NCI-H82 treated with DMSO at 0.1 percent for 48 hours (cell line): ENCODE measurements around the gene PLP2.
A peak's percentile ranks its signal among the peaks of the same experiment; 100 is the strongest.

Experiments
- DNase-seq: peaks from one replicate; lab custom pipeline; 2025; ENCODE audit not compliant: unreplicated experiment; lab: John Stamatoyannopoulos, UW

The PLP2 gene

GRCh38 chrX:49208399-49208798 lies 36.7 kb downstream of the PLP2 start:
- no peak for DNase-seq

- peak; percentile 58 for DNase-seq
These were observed 37.9 kb downstream of the PLP2 start for GRCh38 chrX:49209434-49210251.

- no peak for DNase-seq
These were observed 38.7 kb downstream of the PLP2 start for GRCh38 chrX:49210406-49210805.

GRCh38 chrX:49211074-49211473 lies 39.4 kb downstream of the PLP2 start:
- no peak for DNase-seq

- no peak for DNase-seq
These were observed 40.5 kb downstream of the PLP2 start for GRCh38 chrX:49212209-49212608.

- no peak for DNase-seq
These were observed 41.2 kb downstream of the PLP2 start for GRCh38 chrX:49212861-49213260.

- no peak for DNase-seq
These were observed 42.7 kb downstream of the PLP2 start for GRCh38 chrX:49214416-49214815.

- DNase-seq, result no peak
These were observed 43.4 kb downstream of the PLP2 start for GRCh38 chrX:49214996-49215526.

- DNase-seq, result no peak
These were observed 48.4 kb downstream of the PLP2 start for GRCh38 chrX:49220100-49220499.

GRCh38 chrX:49221868-49222267 lies 50.2 kb downstream of the PLP2 start:
- no peak for DNase-seq
